Brain pericyte (primary cell): ENCODE measurements around the gene MSH6.

ENCODE experiments used
- DNase-seq: peaks from one replicate; pipeline ENCODE4 v3.0.0-alpha.2; 2012; ENCODE audit warnings: low read depth, low spot score

The MSH6 gene, protein sequence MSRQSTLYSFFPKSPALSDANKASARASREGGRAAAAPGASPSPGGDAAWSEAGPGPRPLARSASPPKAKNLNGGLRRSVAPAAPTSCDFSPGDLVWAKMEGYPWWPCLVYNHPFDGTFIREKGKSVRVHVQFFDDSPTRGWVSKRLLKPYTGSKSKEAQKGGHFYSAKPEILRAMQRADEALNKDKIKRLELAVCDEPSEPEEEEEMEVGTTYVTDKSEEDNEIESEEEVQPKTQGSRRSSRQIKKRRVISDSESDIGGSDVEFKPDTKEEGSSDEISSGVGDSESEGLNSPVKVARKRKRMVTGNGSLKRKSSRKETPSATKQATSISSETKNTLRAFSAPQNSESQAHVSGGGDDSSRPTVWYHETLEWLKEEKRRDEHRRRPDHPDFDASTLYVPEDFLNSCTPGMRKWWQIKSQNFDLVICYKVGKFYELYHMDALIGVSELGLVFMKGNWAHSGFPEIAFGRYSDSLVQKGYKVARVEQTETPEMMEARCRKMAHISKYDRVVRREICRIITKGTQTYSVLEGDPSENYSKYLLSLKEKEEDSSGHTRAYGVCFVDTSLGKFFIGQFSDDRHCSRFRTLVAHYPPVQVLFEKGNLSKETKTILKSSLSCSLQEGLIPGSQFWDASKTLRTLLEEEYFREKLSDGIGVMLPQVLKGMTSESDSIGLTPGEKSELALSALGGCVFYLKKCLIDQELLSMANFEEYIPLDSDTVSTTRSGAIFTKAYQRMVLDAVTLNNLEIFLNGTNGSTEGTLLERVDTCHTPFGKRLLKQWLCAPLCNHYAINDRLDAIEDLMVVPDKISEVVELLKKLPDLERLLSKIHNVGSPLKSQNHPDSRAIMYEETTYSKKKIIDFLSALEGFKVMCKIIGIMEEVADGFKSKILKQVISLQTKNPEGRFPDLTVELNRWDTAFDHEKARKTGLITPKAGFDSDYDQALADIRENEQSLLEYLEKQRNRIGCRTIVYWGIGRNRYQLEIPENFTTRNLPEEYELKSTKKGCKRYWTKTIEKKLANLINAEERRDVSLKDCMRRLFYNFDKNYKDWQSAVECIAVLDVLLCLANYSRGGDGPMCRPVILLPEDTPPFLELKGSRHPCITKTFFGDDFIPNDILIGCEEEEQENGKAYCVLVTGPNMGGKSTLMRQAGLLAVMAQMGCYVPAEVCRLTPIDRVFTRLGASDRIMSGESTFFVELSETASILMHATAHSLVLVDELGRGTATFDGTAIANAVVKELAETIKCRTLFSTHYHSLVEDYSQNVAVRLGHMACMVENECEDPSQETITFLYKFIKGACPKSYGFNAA (N-terminal part only)

DNA sequence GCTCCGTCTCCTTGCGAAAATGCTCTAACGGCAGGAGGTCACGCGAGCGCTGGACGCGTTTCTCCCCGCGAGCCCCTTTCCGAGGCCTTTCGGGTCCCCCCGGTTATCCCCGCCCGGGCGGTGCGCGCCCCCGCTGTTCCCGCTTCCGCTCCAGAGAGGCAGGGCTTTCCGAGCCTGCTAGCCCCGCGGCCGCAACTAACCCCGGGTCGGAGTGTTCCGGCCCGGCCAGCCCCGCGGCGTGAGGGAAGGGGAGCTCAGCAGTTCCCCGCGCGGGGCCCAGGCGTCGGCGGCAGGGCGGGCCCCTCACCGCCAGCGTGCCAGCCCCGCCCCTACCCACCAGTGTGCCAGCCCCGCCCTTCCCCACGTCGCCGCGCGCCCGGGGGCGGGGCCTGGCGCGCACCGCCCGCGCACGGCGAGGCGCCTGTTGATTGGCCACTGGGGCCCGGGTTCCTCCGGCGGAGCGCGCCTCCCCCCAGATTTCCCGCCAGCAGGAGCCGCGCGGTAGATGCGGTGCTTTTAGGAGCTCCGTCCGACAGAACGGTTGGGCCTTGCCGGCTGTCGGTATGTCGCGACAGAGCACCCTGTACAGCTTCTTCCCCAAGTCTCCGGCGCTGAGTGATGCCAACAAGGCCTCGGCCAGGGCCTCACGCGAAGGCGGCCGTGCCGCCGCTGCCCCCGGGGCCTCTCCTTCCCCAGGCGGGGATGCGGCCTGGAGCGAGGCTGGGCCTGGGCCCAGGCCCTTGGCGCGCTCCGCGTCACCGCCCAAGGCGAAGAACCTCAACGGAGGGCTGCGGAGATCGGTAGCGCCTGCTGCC lies at the start of gene MSH6:
Gene MSH6 (plus strand): TSS at position 475 of the 815 bp plus-strand sequence. CDS start 89 bp downstream, at position 564.
- DNase-seq, result peak; percentile 42

DNA sequence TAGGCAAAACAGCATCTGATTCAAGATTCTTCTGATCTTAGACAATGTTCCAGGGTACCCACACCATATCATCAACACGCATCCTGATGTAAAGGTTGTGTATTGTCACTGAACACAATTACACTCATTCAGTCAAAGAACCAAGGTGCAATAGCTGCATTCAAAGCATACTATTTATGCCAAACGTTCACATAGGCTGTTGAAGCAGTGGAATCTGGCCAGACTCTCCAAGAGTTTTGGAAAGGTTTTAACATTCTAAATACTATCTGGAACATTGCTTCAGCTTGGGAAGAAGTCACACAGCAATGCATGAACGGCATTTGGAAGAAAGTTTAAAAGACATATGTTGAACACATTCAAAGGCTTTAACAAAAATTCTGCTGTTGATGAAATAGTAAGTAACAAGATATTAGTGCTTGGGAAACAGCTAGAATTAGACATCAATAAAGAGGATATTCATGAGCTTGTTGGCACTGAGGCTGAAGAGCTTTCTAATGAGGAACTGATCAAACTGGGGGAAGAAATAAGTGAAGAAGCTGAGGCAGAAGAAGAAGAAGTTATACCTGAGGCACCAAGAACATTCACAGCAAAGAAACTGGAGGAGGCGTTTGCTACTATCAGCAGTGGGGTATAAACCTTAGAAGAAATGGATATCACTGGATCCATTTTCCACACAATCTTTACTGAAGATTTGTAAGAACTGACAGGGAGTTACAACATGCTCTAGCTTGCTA lies 47.6 kb upstream of the MSH6 start:
- DNase-seq, result no peak

DNA sequence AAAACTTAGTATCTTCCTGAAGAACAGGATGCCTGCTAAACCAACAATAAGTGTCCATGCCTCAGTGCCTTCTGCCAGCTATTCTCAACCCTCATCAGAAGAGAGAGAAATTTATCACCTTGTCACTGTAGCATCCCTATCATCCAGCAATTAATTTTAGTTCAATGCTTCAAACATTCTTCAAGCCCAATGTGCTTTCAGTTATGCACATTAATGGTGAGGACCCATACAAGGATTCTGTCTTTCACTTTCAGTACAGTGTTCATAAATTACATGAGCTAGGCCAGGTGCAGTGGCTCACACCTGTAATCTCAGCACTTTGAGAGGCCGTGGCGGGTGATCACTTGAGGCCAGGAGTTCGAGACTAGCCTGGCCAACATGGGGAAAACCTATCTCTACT lies 47.0 kb upstream of the MSH6 start:
- DNase-seq, result no peak

DNA sequence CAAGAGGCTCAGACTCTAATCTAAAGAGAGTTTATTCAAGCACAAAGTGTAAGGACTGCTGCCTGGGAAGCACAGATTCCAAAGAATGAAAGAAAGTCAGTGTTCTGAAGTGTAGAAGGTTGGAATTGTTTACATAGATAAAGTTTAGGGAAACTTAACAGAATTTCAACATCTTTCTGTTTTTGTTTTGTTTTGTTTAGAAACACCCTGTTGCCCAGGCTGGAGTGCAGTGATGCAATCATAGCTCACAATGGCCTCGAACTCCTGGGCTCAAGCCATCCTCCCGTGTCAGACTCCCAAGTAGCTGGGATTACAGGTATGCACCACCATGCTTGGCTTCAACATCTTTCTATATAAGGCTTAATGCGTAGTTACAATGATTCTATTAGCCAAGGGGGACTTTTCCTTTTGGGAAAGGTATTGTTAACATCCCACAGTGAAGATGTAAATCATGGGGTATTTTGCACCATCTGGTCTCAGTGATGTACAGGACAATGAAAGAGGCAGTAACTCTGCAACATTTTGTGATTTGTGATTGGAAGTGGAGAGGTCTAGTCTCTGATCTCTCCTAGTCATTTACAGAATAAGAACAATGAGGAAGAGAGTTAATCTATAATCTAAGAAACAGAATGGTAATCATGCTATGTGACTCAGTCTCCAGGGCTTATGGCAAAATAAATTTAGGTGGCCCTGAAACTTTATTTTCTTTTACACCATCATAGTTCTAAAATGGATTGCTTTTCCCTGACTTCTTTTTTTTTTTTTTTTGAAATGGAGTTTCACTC lies 45.6 kb upstream of the MSH6 start:
- DNase-seq, result no peak

DNA sequence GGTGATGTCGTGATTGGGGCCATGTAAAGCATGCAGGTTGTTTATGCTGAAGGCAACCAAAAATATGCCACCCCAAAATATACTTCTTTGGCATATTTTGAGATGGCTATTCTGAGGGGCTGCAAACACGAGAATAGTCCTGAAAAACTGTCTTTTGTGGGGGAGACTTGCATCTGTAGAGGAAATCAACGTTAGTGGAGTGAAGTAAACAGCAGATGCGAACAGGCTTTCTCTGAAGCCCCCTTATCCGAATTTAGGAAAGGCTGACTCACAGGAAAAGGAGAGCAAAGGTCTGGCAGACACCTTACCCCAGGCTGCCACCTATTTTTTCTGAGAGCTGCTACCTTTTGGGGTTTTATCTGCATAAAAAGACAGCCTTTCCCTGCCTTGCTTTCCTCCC lies 44.6 kb upstream of the MSH6 start:
- DNase-seq, result no peak

GRCh38 chr2:47741101-47741500 lies 41.8 kb upstream of the MSH6 start:
- DNase-seq, result no peak

DNA sequence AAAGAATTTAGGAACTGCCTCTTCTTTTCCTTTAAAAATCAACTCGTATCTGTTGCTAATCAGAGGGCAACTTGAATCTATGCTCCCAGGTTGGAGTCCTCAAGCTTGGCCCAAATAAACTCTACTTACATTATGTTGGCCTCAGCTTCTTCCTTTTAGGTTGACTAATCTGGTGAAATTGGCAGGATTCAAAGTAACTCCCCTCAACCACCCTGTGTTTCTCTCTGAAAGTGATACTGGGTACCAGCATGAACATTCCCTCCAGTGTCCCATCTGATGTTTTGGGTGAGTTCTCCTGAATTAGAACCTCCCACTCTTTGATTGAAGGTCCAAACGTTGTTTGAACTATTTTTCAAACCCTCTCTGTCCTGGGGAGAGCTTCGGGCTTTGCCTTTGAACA lies 41.3 kb upstream of the MSH6 start:
- no peak for DNase-seq

- no peak for DNase-seq
Measured at GRCh38 chr2:47744074-47744473, 38.9 kb upstream of the MSH6 start.

DNA sequence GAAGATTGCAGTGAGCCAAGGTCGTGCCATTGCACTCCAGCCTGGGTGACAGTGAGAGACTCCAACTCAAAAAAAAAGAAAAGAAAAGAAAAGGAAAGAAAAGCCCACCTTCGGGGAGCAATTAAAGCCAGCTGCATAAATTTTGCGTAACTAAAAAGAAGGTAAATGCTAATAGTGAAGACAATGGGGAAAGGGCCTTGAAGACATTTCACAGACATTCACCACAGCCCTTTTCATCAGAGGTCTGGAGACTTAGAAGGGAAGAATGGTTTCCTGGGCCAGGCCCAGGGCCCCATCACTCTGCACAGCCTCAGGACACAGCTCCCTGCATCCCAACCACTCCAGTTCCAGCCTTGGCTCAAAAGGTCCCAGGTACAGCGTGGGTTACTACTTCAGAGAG lies 35.1 kb upstream of the MSH6 start:
- no peak for DNase-seq

- no peak for DNase-seq
Measured at GRCh38 chr2:47751856-47752414, 31.0 kb upstream of the MSH6 start.

DNA sequence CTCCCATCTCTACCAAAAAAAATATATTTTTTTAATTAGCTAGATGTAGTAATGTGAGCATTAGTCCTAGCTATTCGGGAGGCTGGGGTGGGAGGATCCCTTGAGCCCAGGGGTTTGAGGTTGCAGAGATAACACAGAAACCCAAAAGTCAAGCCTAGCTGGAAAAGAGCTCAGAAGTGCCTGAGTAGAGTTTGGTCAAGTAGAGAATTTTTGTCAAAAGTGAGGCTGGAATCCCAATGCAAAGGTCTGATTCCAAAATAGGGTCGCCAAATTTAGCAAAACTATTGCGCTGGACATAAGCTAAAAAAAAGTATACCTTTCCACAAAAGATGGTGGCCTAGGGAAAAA lies 15.5 kb upstream of the MSH6 start:
- DNase-seq, result no peak

DNA sequence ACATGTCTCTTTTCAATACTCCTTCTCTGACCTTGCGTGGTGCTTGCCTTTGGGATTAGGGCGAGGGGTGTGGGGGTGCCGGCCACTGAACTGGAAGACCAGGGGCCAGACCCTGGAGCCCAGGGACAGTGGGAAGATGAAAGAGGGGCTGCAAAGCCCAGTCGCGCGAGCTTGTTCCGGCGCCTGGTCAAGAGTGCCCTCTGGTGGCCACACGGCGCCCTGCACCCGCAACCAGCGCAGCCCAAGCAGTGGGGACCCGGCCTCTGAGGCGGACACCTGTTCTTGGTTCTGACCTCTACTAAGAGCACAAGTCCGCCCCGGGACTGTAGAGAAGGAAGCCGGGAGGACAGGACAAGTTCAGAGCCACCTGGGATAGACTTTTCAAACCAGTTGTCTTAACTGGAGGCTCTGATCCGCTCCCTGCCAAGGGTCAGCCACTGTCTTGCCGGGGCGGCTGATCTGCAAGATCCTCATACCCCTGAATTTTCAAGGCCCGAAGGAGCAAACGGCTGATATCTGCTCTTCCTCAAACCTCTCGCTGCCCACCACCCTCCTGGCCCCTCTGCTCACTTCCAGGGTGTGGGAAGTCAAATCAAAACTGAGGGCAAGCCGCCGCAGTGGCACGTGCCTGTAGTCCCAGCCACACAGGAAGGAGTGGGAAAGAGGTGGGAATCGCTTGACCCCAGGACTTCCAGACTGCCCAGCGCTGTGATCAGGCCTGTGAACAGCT lies 14.9 kb upstream of the MSH6 start:
- DNase-seq, result no peak

- DNase-seq, result no peak
Measured at GRCh38 chr2:47769318-47769717, 13.6 kb upstream of the MSH6 start.

GRCh38 chr2:47771211-47771610 lies 11.7 kb upstream of the MSH6 start:
- DNase-seq, result peak; percentile 46

GRCh38 chr2:47772343-47772742 lies 10.6 kb upstream of the MSH6 start:
- DNase-seq, result no peak

- DNase-seq, result no peak
Measured at GRCh38 chr2:47774567-47774966, 8.4 kb upstream of the MSH6 start.

DNA sequence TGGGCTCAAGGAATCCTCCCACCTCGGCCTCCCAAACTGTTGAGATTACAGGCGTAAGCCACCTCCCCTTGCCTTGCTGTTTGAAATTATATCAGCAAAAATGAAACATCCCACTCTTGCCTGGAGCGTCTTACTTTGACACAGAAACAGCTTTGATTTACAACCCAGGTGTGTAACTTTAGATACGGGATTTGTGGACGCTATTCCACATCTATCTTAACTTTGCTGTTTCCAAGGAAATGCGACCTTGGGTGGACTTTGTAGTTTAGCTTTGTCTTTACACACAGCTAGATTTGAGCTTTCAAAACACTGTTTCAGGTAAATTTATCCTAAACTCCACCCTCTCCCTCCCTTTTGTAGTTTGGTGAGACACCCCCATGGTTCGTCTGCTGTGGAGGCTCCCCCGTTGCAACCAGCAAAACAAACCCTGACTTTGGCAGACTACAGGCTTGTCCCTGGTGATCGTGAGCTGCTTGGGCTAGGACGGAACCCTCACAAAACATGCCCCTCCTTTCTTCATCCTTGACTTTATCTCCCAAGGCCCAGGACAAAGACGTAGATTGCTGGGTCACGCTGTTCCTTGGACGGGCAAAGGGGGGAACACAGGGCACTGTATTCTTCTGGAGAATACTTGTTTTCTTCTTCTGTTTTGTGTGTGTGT lies 5.5 kb upstream of the MSH6 start:
- no peak for DNase-seq
